Common myeloid progenitor, CD34-positive (primary cell): Measurements from ENCODE around the gene PAFAH1B2. TPM values are rescaled to one million over a fixed set of nuclear protein-coding genes. Genes with fewer than 3 reads are reported as not detected.

Source experiments
- CTCF ChIA-PET: fragments of 350-600 bp; sonication (Branson Sonifier 250); formaldehyde crosslinking; loops from one replicate; lab custom pipeline; 2021; ENCODE audit warnings: antibody characterized with exemption; lab: Charles Lee
- POLR2A ChIA-PET: fragments of 350-600 bp; sonication (Branson Sonifier 250); formaldehyde crosslinking; loops from one replicate; lab custom pipeline; 2021; ENCODE audit warnings: antibody characterized with exemption; lab: Charles Lee
- DNase-seq, 3 donors: peaks; one replicate each; pipeline versions ENCODE4 v3.0.0 to v3.0.0-alpha.2; 2013
- H3K27ac ChIP-seq, 2 experiments: 1 replicate in 1 of 2; 2 replicates in 1 of 2; pipeline ENCODE4 v1.7.0; 2013; ENCODE audit warnings: inconsistent platforms in 2 of 2, low read length in 2 of 2, mild to moderate bottlenecking in 2 of 2, low read depth in 1 of 2, moderate library complexity in 1 of 2; ENCODE audit not compliant: severe bottlenecking in 2 of 2, insufficient read depth in 1 of 2, poor library complexity in 1 of 2
- H3K27me3 ChIP-seq, 5 experiments: replicated peaks in 2 of 5; 1 replicate in 3 of 5; 2 replicates in 2 of 5; pipeline versions ENCODE4 v1.6.1 to v1.7.0; 2013; ENCODE audit warnings: low read length in 4 of 5, mild to moderate bottlenecking in 2 of 5, moderate library complexity in 2 of 5, inconsistent platforms in 1 of 5; ENCODE audit not compliant: insufficient read depth in 5 of 5, control insufficient read depth in 4 of 5
- H3K36me3 ChIP-seq, 4 experiments: 1 replicate in 2 of 4; 2 replicates in 2 of 4; pipeline versions ENCODE4 v1.6.1 to v1.7.0; 2013; ENCODE audit warnings: low read length in 3 of 4, control low read depth in 1 of 4, mild to moderate bottlenecking in 1 of 4; ENCODE audit not compliant: control insufficient read depth in 4 of 4, insufficient read depth in 4 of 4
- H3K4me1 ChIP-seq, 4 experiments: 1 replicate in 3 of 4; 2 replicates in 1 of 4; pipeline versions ENCODE4 v1.6.1 to v1.7.1; 2013; ENCODE audit warnings: low read length in 3 of 4, mild to moderate bottlenecking in 3 of 4, control low read depth in 1 of 4, inconsistent platforms in 1 of 4, moderate library complexity in 1 of 4; ENCODE audit not compliant: control insufficient read depth in 4 of 4, insufficient read depth in 4 of 4; ENCODE audit errors: control extremely low read depth in 1 of 4
- H3K4me3 ChIP-seq, 7 experiments: 1 replicate in 4 of 7; 2 replicates in 3 of 7; pipeline versions ENCODE4 v1.5.1 to v1.7.0; 2013; ENCODE audit warnings: mild to moderate bottlenecking in 7 of 7, low read length in 6 of 7, moderate library complexity in 6 of 7, inconsistent platforms in 2 of 7, low read depth in 2 of 7, control low read depth in 1 of 7; ENCODE audit not compliant: insufficient read depth in 4 of 7, control insufficient read depth in 1 of 7; ENCODE audit errors: extremely low read depth in 1 of 7
- H3K9me3 ChIP-seq, 5 experiments: 1 replicate in 4 of 5; 2 replicates in 1 of 5; pipeline versions ENCODE4 v1.6.1 to v1.7.1; 2013; ENCODE audit warnings: low read length in 4 of 5, mild to moderate bottlenecking in 2 of 5, inconsistent platforms in 1 of 5, low read depth in 1 of 5, moderate library complexity in 1 of 5; ENCODE audit not compliant: control insufficient read depth in 4 of 5, insufficient read depth in 2 of 5; ENCODE audit errors: control extremely low read depth in 1 of 5
- WGBS: methylation state at CpG from one replicate; pipeline ENCODE4 v1.1.5; 2013; ENCODE audit not compliant: insufficient coverage; 5-methylcytosine and 5-hydroxymethylcytosine counted together
- polyA plus RNA-seq: library from polyadenylated mRNA; unstranded; fragments of 120-200 nt; gene quantifications from one replicate; pipeline ENCODE4 v1.2.1, GENCODE V29; 2013

Gene PAFAH1B2
- 34.8 TPM for polyA plus RNA-seq

- Histone ChIP-seq H3K4me3 (peak within 1 kb of the TSS; percentile 65 to 99 (median 96)), H3K27me3 (no peaks in the 10 kb centered on the region), H3K27ac (peak within 1 kb of the TSS; percentile 88 to 91), H3K4me1 (peaks cover 12 to 21% (median 17%) of the 10 kb centered on the region in 4 experiments), H3K9me3 (no peaks in the 10 kb centered on the region), H3K36me3 (peaks cover 0 to 23% (median 11%) of the 10 kb centered on the region in 4 experiments)
- POLR2A ChIA-PET = interaction anchor here (0.6 to 2.6 kb wide), 3 partner anchors 21 to 35 kb away, joined by 3 to 17 read pairs (median 4); partner anchors contain the start of gene SIDT2
- WGBS = under 1% methylated on average over 36 of the region's 48 CpGs
- CTCF ChIA-PET = interaction anchor here (1.1 to 2.2 kb wide), 10 partner anchors 23 to 358 kb away, joined by 3 to 11 read pairs (median 3); partner anchors contain the start of gene SIDT2
- DNase-seq = peak; percentile 93 to 96 (median 96)
These were observed at the start of gene PAFAH1B2 for GRCh38 chr11:117143871-117144476. PAFAH1B2 (plus strand) TSS chr11:117144287; CDS start chr11:117152448, 8,161 bp downstream.

- Histone ChIP-seq H3K27me3 (no peaks in the 10 kb centered on the region), H3K27ac (peak overlapping the region in 1 of 2 experiments; percentile 96), H3K36me3 (peaks cover 0 to 7% (median 2%) of the 10 kb centered on the region in 4 experiments), H3K9me3 (no peaks in the 10 kb centered on the region), H3K4me3 (peak overlapping the region in 4 of 7 experiments; percentile 43 to 87 (median 68)), H3K4me1 (peaks cover 23 to 52% (median 39%) of the 10 kb centered on the region in 4 experiments)
- no peak for DNase-seq
- WGBS = 10% methylated on average over 2 of the region's 4 CpGs
- ChIA-PET CTCF (interaction anchor here (0.9 to 1.9 kb wide), 9 partner anchors 11 to 258 kb away, joined by 3 to 11 read pairs (median 4); no protein-coding TSS in a partner anchor), POLR2A (interaction anchor here (0.6 kb wide), 1 partner anchor 63 kb away, joined by 3 read pairs; no protein-coding TSS in a partner anchor)
These were observed 49.3 kb upstream of the PAFAH1B2 start for GRCh38 chr11:117094776-117095175.

- ChIA-PET POLR2A (no interaction called here), CTCF (interaction anchor here (0.9 to 1.9 kb wide), 10 partner anchors 11 to 259 kb away, joined by 3 to 11 read pairs (median 4); no protein-coding TSS in a partner anchor)
- 3% methylated on average over 5 of the region's 9 CpGs for WGBS
- H3K4me1 ChIP-seq = peaks cover 25 to 49% (median 39%) of the 10 kb centered on the region in 4 experiments
- H3K36me3 ChIP-seq = peaks cover 0 to 7% (median 2%) of the 10 kb centered on the region in 4 experiments
- no peaks in the 10 kb centered on the region for H3K9me3 ChIP-seq
- DNase-seq = peak in 2 of 3 donors; percentile 58 to 75
- peak overlapping the region; percentile 92 to 96 for H3K27ac ChIP-seq
- H3K4me3 ChIP-seq = peak overlapping the region in 6 of 7 experiments; percentile 10 to 96 (median 84)
- H3K27me3 ChIP-seq = no peaks in the 10 kb centered on the region
These were observed 48.6 kb upstream of the PAFAH1B2 start for GRCh38 chr11:117095284-117096161.

GRCh38 chr11:117096201-117096991 lies 47.7 kb upstream of the PAFAH1B2 start:
- CTCF ChIA-PET = interaction anchor here (0.7 to 1.7 kb wide), 9 partner anchors 19 to 195 kb away, joined by 3 to 6 read pairs (median 3); no protein-coding TSS in a partner anchor
- Histone ChIP-seq H3K27ac (peak overlapping the region; percentile 92 to 96), H3K27me3 (no peaks in the 10 kb centered on the region), H3K9me3 (no peaks in the 10 kb centered on the region), H3K4me1 (peaks cover 25 to 49% (median 39%) of the 10 kb centered on the region in 4 experiments), H3K36me3 (peaks cover 0 to 7% (median 2%) of the 10 kb centered on the region in 4 experiments), H3K4me3 (peak overlapping the region in 6 of 7 experiments; percentile 80 to 96 (median 92))
- DNase-seq = peak in 2 of 3 donors; percentile 34 to 42
- POLR2A ChIA-PET = no interaction called here
- WGBS = 14% methylated on average over 3 of the region's 6 CpGs

GRCh38 chr11:117097014-117097388 lies 47.1 kb upstream of the PAFAH1B2 start:
- Histone ChIP-seq H3K4me1 (peaks cover 25 to 49% (median 39%) of the 10 kb centered on the region in 4 experiments), H3K36me3 (peaks cover 0 to 6% (median 2%) of the 10 kb centered on the region in 4 experiments), H3K27me3 (no peaks in the 10 kb centered on the region), H3K9me3 (no peaks in the 10 kb centered on the region), H3K4me3 (peak overlapping the region in 6 of 7 experiments; percentile 80 to 96 (median 92)), H3K27ac (peak overlapping the region; percentile 92 to 96)
- no peak for DNase-seq
- CTCF ChIA-PET = interaction anchor here (0.7 to 2.4 kb wide), 11 partner anchors 20 to 196 kb away, joined by 3 to 9 read pairs (median 3); no protein-coding TSS in a partner anchor
- WGBS = 34% methylated on average over 6 of the region's 6 CpGs
- POLR2A ChIA-PET = no interaction called here
